NB4 (cell line): ENCODE measurements around the gene PLIN3.

Experiments used
- DNase-seq: peaks from one replicate; pipeline ENCODE4 v3.0.0; 2010; ENCODE audit warnings: low read depth
- H3K4me3 ChIP-seq: one replicate; pipeline ENCODE4 v1.5.1; 2011; ENCODE audit warnings: mild to moderate bottlenecking, low read depth, low read length, moderate library complexity
- MYC ChIP-seq: IDR thresholded peaks from 2 replicates; pipeline ENCODE4 v1.6.1; 2011; ENCODE audit warnings: low read depth, low read length
- POLR2A ChIP-seq: IDR thresholded peaks from 2 replicates; pipeline ENCODE4 v1.6.1; 2011; ENCODE audit warnings: mild to moderate bottlenecking; ENCODE audit not compliant: insufficient read length; ENCODE audit errors: extremely low read depth
- TF ChIP-seq, protein P1 (sequence below): IDR thresholded peaks from one replicate; pipeline ENCODE4 v1.5.1; 2012; ENCODE audit warnings: low read depth, low read length
- TF ChIP-seq, protein P2 (sequence below): IDR thresholded peaks from 2 replicates; pipeline ENCODE4 v1.6.1; 2011; ENCODE audit warnings: low read depth, low read length

The PLIN3 gene, protein sequence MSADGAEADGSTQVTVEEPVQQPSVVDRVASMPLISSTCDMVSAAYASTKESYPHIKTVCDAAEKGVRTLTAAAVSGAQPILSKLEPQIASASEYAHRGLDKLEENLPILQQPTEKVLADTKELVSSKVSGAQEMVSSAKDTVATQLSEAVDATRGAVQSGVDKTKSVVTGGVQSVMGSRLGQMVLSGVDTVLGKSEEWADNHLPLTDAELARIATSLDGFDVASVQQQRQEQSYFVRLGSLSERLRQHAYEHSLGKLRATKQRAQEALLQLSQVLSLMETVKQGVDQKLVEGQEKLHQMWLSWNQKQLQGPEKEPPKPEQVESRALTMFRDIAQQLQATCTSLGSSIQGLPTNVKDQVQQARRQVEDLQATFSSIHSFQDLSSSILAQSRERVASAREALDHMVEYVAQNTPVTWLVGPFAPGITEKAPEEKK

DNA sequence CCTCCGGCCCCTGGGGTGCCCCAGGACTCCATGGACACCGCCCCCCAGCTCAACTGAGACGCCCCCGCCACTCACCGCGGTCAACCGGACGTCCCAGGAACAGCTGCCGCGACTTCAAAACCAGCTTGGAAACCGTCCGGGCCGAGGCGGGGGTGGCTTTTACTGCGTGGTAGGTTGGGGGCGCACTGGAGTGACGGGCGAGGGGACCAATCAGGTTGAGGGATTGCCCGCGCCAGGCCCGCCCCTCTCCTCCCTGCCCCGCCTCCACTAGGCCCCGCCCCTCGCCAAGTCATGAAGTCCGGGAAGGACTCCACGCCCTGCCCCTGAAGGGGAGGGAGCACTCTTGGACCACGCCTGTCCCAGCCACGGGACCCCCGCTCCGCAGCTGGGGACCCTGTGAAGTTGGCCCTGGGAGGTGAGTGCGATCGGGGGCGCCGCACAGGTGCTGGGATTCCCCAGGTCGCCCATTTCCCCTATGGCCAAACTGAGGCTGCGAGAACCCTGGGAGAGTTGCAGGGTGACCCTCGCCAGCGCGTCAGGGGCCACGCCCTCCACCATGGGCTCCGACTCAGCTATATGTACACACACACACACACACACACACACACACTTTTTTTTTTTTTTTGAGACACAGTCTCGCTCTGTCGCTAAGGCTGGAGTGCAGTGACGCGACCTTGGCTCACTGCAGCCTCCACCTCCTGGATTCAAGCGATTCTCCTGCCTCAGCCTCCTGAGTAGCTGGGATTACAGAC is at the start of gene PLIN3:
TSS of gene PLIN3 (minus strand) at position 134 of the 752 bp plus-strand sequence. CDS start 6,273 bp downstream, outside the sequence.
- H3K4me3 ChIP-seq: peak within 1 kb of the TSS; percentile 74
- peak; percentile 91 for DNase-seq

DNA sequence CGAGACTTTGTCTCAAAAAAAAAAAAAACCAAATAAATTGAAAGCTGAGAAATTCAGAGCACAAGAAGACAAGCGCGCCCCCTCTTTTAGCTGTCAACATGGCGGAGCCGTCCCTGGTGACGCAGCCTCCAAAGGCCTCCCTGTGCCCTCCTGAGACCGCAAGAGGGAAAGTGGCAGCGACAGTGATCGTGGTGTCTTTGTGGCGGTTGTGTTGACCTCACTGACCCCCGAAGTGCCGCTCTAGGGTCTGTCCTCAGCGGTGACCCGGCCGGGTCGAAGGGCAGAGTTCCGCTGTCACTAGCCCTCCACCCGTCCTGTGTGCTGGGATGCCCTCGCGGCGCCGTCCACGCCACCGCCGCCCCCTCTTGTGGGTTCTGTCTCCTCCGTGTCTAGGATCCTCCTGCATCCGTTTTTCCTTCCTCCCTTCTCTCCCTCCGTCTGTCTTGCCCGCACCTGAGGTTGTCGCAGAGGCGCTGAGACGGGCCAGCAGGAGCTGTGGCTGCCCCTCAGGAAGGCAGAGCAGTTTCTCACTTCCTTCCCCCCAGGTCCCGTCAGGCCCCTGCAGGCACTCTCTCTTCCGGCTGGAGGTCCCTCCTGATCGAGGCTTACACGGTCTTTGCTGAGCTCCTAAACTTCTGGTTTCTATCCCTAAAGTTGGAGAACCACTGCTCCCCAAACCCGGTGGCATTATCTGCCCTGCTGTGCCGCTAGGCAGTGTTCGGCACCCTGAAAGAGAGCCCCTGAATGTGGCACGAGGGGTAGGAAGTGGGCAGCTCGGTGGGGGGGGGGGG is 49.0 kb upstream of the PLIN3 start:
- DNase-seq: no peak
- no peak for TF ChIP-seq MYC
- TF ChIP-seq POLR2A: no peak
- no peak overlapping the region for H3K4me3 ChIP-seq

More for the DNA sequence above, at the start of gene PLIN3:
- TF ChIP-seq POLR2A: peak; percentile 16
- TF ChIP-seq, protein P1, sequence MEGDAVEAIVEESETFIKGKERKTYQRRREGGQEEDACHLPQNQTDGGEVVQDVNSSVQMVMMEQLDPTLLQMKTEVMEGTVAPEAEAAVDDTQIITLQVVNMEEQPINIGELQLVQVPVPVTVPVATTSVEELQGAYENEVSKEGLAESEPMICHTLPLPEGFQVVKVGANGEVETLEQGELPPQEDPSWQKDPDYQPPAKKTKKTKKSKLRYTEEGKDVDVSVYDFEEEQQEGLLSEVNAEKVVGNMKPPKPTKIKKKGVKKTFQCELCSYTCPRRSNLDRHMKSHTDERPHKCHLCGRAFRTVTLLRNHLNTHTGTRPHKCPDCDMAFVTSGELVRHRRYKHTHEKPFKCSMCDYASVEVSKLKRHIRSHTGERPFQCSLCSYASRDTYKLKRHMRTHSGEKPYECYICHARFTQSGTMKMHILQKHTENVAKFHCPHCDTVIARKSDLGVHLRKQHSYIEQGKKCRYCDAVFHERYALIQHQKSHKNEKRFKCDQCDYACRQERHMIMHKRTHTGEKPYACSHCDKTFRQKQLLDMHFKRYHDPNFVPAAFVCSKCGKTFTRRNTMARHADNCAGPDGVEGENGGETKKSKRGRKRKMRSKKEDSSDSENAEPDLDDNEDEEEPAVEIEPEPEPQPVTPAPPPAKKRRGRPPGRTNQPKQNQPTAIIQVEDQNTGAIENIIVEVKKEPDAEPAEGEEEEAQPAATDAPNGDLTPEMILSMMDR: no peak

DNA sequence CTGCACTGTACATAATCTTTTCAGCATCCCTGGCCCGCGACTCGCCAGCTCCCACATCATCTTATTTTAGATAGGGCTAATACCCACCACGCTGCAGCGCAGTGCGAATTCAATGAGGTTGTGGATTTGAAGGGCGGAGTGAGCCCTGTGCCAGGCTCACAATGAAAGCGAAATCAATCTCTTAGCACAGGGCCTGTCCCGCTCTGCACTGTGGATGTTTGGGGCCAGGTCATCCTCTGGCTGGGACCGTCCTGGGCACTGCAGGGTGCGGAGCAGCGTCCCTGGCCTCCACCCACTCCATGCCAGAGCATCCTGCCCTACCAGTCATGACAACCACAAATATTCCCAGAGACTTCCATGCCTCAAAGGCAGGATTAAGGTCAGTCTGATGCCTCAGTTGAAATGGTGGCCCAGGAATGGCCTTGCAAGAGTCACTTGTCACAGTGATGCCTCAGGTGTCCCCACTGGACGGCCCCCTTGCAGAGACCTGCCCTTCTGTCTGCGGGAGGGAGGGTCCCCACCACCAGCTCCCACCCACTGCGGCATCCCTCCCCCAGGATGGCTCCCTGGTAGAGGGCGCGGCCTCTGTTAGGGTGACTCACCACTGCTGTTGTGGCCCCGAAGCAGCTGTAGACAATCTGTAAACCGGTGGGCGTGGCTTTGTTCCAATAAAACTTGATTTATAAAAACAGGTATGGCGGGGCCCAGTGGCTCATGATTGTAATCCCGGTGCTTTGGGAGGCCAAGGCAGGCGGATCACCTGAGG is 47.5 kb upstream of the PLIN3 start:
- DNase-seq: no peak
- no peak overlapping the region for H3K4me3 ChIP-seq

DNA sequence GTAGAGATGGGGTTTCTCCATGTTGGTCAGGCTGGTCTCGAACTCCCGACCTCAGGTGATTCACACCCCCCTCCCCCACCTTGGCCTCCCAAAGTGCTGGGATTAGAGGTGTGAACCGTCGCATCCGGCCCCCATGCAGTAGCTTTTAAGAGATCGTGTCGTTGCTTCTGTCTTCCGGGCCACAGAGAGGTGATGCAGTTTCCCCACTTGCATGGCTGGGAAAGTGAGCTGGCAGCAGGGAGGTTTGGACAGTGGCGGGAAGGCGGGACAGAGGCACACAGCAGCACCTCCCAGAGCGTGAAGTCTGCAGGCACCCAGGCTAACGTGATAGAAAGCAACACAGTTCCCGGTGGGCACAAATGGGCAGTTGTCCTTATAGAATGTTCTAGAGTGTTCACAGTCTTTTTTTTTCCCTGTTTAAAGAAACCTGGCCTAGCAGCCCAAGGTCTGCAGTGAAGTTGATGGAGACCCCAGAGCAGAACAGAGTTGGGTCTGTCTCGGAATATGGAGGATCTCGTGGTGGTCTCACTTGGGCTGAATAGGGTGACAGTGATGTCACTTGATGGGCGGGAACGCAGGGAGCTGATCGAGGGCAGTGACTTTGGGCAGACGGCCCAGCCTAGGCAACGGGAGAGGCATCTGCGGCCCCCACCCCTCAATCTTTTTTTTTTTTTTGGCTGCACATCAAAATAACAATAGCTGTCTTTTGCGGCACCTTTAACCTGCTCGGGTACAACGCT is 46.7 kb upstream of the PLIN3 start:
- no peak overlapping the region for H3K4me3 ChIP-seq
- DNase-seq: no peak
- TF ChIP-seq, protein P2, sequence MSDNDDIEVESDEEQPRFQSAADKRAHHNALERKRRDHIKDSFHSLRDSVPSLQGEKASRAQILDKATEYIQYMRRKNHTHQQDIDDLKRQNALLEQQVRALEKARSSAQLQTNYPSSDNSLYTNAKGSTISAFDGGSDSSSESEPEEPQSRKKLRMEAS: no peak
- TF ChIP-seq, protein P1: no peak
- no peak for TF ChIP-seq POLR2A
- TF ChIP-seq MYC: no peak

More for the DNA sequence above, 47.5 kb upstream of the PLIN3 start:
- TF ChIP-seq, protein P1: no peak
- TF ChIP-seq MYC: no peak
- TF ChIP-seq, protein P2: no peak
- TF ChIP-seq POLR2A: no peak

DNA sequence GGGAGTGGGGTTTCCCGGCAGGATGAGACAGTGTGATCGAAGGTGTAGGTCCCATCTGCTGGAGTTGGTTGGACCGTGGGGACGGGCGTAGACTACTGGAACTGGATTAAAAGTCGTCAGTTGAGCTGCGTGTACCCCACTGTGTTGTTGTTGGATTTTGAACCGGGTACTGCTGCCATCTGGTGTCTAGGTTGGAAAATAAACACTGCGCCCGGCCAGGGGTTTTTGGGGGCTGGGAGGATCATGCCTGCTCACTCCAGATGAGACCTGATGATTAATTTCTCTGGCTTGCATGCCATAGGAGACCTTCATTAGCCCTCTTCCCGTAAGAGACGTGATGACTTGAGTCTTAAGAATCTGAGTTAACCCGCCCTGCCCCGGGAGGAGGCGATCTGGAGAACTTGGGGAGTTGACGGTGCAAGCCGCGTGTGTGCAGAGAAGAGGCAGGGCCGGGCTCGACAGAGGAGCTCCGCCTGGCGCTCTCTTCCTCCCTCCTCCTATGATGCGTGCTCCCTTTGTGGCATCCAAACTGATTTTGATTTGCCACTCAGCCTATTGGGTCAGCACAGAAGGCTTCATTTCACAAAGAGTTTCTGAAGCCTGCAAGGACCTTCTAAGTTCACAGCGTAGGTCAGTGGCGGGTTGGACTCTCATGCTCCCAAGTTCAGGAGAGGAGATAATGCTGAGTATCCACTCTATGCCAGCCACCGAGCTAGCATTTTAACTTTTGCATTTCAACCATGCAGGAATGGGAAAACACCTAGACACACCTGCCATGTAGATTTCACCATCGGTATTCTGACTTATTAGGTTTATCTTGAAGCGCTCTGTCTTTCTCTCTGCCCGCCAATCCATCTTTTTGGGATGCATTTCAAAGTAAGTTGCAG is 44.6 kb upstream of the PLIN3 start:
- H3K4me3 ChIP-seq: peak overlapping the region; percentile 92
- TF ChIP-seq, protein P2: no peak
- TF ChIP-seq MYC (no peak), POLR2A (no peak)
- TF ChIP-seq, protein P1: peak; percentile 11
- DNase-seq: peak; percentile 49
